Left cardiac atrium (tissue), 4 donors: ENCODE data around the gene IRF8. TPM values are rescaled to one million over a fixed set of nuclear protein-coding genes. Genes with fewer than 3 reads are reported as not detected.
A peak's percentile ranks its signal among the peaks of the same experiment; 100 is the strongest.
"Not testable (repeated sequence)": the region's sequence is repeated elsewhere in the genome, so short reads cannot be mapped to it uniquely, and the experiment has no call there.

ENCODE experiments used
- ATAC-seq, 2 donors: fragments of 200-7000 bp; cut with Tn5 transposase; one replicate each; pipeline ENCODE4 v1.9.1; 2020; ENCODE audit warnings: mild to moderate bottlenecking in 2 of 2, moderate library complexity in 2 of 2
- DNase-seq: peaks from one replicate; pipeline ENCODE4 v3.0.0-alpha.2; 2020
- intact Hi-C, 2 donors: fragments of 100-400 bp; cut with DNase I; formaldehyde crosslinking; loops; one replicate each; pipeline versions ENCODE4 v1.14.1 to v1.15.1; 2022 to 2023
- long read RNA-seq: library from polyadenylated mRNA; unstranded; transcript quantifications from one replicate; pipeline ENCODE4 v2.0.0, GENCODE V29; 2021
- total RNA-seq, 2 donors: library from RNA; stranded (reverse); fragmentation: NEBNext Ultra II Directional; extraction: Animal tissue kit (Norgen Biotek cat#: 25700); gene quantifications; one replicate each; pipeline ENCODE4 v1.2.1, GENCODE V29; 2021
- donor health status: DM: no; HTN: yes; CAD: no.
- donor health status: DM: no; HTN: yes; CAD: no; lungs with severe emphysema.
- donor health status: DM: yes; HTN: yes; CAD: no.
- donor health status: Dilated cardiomyopathy.

Gene IRF8
- 10 to 100 TPM in 1 of 2 donors, 1 to 10 TPM in 1; 9.2 to 15.6 TPM for total RNA-seq
- long read RNA-seq, transcript IRF8-201 (9 exons, 3,030 nt) = major isoform, 23 of 25 reads
- long read RNA-seq, partial matches to known transcripts = 1 of 25 reads
- long read RNA-seq, other reads (novel, unspliced or antisense) = 1 of 25 reads

- intact Hi-C loops = no loop called here
- ATAC-seq (peak; percentile 86 to 92), DNase-seq (peak; percentile 80)
These were observed at the start of gene IRF8 for GRCh38 chr16:85898521-85899442. Gene IRF8 (plus strand): TSS chr16:85899162. CDS start chr16:85903016, 3,854 bp downstream.

GRCh38 chr16:85849388-85849787, 49.6 kb upstream of the IRF8 start:
- DNase-seq = no peak
- ATAC-seq = no peak
- intact Hi-C loops = no loop called here

- intact Hi-C loops = no loop called here
- ATAC-seq (no peak), DNase-seq (no peak)
These were observed 48.5 kb upstream of the IRF8 start for GRCh38 chr16:85850344-85850880.

- DNase-seq (no peak), ATAC-seq (no peak)
- intact Hi-C loops = no loop called here
These were observed 47.8 kb upstream of the IRF8 start for GRCh38 chr16:85851034-85851785.

GRCh38 chr16:85853547-85854545, 45.1 kb upstream of the IRF8 start:
- DNase-seq (no peak), ATAC-seq (peak in 1 of 2 donors; percentile 63)
- intact Hi-C loops = no loop called here

- intact Hi-C loops = no loop called here
- DNase-seq (no peak), ATAC-seq (no peak)
These were observed 44.0 kb upstream of the IRF8 start for GRCh38 chr16:85854935-85855334.

GRCh38 chr16:85856079-85856478, 42.9 kb upstream of the IRF8 start:
- ATAC-seq (no peak), DNase-seq (no peak)
- intact Hi-C loops = no loop called here

- ATAC-seq (no peak), DNase-seq (no peak)
- intact Hi-C loops = no loop called here
These were observed 42.4 kb upstream of the IRF8 start for GRCh38 chr16:85856585-85856984.

GRCh38 chr16:85857406-85857805, 41.6 kb upstream of the IRF8 start:
- no peak for ATAC-seq
- no peak for DNase-seq
- intact Hi-C loops = no loop called here

GRCh38 chr16:85858571-85858970, 40.4 kb upstream of the IRF8 start:
- ATAC-seq, intact Hi-C loops, DNase-seq: not testable (repeated sequence)

GRCh38 chr16:85858984-85859817, 39.8 kb upstream of the IRF8 start:
- intact Hi-C loops = no loop called here
- DNase-seq (no peak), ATAC-seq (no peak)

- DNase-seq (no peak), ATAC-seq (no peak)
- intact Hi-C loops = no loop called here
These were observed 39.2 kb upstream of the IRF8 start for GRCh38 chr16:85859818-85860125.

- intact Hi-C loops = no loop called here
- DNase-seq (no peak), ATAC-seq (no peak)
These were observed 38.4 kb upstream of the IRF8 start for GRCh38 chr16:85860413-85861094.

GRCh38 chr16:85861095-85861825, 37.7 kb upstream of the IRF8 start:
- no peak for DNase-seq
- intact Hi-C loops = no loop called here
- no peak for ATAC-seq

- DNase-seq (no peak), ATAC-seq (no peak)
- intact Hi-C loops = no loop called here
These were observed 36.2 kb upstream of the IRF8 start for GRCh38 chr16:85862476-85863383.

- no peak for ATAC-seq
- no peak for DNase-seq
- intact Hi-C loops = no loop called here
These were observed 35.6 kb upstream of the IRF8 start for GRCh38 chr16:85863384-85863774.
